Measurements from ENCODE around the gene ALOX5. TPM values are rescaled to one million over a fixed set of nuclear protein-coding genes. Genes with fewer than 3 reads are reported as not detected.
"Not testable (repeated sequence)": the region's sequence is repeated elsewhere in the genome, so short reads cannot be mapped to it uniquely, and the experiment has no call there.

Gene ALOX5
- total RNA-seq, 2 experiments from 2014 or later: 13.6 to 14.2 TPM

DNA sequence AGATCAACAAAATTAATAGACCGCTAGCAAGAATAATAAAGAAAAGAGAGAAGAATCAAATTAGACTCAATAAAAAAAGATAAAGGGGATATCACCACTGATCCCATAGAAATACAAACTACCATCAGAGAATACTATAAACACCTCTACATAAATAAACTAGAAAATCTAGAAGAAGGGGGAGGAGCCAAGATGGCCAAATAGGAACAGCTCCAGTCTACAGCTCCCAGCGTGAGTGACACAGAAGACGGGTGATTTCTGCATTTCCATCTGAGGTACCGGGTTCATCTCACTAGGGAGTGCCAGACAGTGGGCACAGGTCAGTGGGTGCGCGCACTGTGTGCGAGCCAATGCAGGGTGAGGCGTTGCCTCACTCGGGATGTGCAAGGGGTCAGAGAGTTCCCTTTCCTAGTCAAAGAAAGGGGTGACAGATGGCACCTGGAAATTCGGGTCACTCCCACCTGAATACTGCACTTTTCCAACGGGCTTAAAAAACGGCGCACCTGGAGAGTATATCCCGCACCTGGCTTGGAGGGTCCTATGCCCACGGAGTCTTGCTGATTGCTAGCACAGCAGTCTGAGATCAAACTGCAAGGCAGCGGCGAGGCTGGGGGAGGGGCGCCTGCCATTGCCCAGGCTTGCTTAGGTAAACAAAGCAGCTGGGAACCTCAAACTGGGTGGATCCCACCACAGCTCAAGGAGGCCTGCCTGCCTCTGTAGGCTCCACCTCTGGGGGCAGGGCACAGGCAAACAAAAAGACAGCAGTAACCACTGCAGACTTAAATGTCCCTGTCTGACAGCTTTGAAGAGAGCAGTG, 11.8 kb upstream of the ALOX5 start:
- Mint-ChIP-seq H3K4me3 (peak overlapping the region; percentile 14), H3K27me3 (peaks cover 23% of the 10 kb centered on the region)
- H3K36me3 Mint-ChIP-seq; ATAC-seq (ENCODE audit: low read depth); H3K9me3 Mint-ChIP-seq; H3K4me1 Mint-ChIP-seq; POLR2A ChIA-PET; H3K27ac Mint-ChIP-seq: not testable (repeated sequence)
- DNase-seq: peak; percentile 34

DNA sequence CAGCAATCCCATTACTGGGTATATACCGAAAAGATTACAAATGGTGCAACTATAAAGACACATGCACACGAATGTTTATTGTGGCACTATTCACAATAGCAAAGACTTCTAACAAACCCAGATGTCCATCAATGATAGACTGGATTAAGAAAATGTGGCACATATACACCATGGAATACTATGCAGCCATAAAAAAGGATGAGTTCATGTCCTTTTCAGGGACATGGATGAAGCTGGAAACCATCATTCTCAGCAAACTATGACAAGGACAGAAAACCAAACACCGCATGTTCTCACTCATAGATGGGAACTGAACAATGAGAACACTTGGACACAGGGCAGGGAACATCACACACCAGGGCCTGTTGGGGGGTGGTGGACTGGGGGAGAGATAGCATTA, 6.4 kb upstream of the ALOX5 start:
- H3K4me3 Mint-ChIP-seq; H3K36me3 Mint-ChIP-seq; H3K9me3 Mint-ChIP-seq; DNase-seq; H3K4me1 Mint-ChIP-seq; POLR2A ChIA-PET; H3K27ac Mint-ChIP-seq; ATAC-seq (ENCODE audit: low read depth): not testable (repeated sequence)
- peaks cover 66% of the 10 kb centered on the region for H3K27me3 Mint-ChIP-seq

DNA sequence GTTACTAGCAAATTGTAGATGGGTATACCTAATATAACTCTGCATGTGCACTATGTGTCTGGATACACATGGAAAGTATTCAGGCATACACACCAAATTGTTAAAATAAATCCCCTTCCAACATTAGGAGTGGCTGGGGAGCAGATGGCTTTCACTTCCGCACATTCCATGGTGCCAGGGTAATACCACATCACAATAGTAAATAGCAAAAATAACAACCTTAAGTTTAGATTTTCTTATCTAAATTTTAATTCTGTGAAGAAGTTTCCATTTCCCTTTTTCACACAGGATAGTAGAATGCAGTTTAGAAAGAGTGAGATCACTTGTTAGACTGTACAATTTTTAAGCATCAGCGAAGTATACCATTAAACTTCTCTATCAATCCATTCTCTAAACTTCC, 5.8 kb upstream of the ALOX5 start:
- POLR2A ChIA-PET: no interaction called here
- peaks cover 2% of the 10 kb centered on the region for H3K36me3 Mint-ChIP-seq
- peaks cover 2% of the 10 kb centered on the region for H3K9me3 Mint-ChIP-seq
- no peak overlapping the region for H3K4me3 Mint-ChIP-seq
- DNase-seq: no peak
- H3K4me1 Mint-ChIP-seq: peaks cover 3% of the 10 kb centered on the region
- H3K27me3 Mint-ChIP-seq: peaks cover 71% of the 10 kb centered on the region
- no peak for ATAC-seq (ENCODE audit: low read depth)
- no peak overlapping the region for H3K27ac Mint-ChIP-seq

DNA sequence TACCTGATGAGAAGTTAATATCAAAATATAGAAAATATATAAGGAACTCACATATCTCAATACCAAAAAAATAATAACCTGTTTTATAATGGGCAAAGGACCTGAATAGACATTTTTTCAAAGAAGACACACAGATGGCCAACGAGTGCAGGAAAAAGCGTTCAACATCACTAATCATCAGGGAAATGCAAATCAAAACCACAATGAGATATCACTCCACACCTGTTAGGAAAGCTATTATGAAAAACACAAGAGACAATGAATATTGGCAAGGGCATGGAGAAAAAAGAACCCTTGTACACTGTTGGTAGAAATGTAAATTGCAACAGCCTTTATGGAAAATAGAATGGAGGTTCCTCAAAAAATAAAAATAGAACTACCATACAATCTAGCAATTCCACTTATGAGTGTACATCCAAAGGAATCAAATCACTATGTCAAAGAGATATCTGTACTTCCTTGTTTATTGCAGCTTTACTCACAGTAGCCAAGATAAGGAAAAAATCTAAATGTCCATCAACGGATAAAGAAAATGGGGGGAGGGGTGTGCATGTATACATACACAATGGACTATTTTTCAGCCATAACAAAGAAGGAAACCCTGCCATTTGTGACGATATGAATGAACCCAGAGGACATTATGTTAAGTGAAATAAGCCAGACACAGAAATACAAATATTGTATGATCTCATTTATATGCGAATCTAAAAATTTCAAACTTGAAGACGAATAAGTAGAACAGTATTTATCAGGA, 3.6 kb upstream of the ALOX5 start:
- Mint-ChIP-seq H3K9me3 (peaks cover 2% of the 10 kb centered on the region), H3K4me1 (peaks cover 8% of the 10 kb centered on the region), H3K27me3 (peaks cover 62% of the 10 kb centered on the region), H3K36me3 (peaks cover 2% of the 10 kb centered on the region), H3K27ac (no peak overlapping the region), H3K4me3 (no peak overlapping the region)
- POLR2A ChIA-PET: no interaction called here
- ATAC-seq (ENCODE audit: low read depth) (no peak), DNase-seq (no peak)

DNA sequence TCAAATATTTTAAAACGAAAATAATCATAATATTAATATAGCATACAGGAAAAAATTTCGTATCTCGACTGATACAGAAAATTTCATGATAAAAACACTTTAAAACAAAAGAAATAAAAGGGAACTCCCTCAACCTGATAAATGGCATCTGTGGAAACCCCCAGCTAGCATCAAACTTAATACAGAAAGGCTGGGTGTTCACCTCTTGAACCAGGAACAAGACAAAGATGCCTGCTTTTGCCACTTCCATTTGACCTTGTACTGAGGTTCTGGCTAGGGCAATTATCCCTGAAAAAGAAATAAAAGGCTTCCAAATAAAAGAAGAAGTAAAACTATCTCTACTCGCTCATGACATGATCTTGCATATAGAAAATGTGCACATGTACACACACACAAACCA, 2.5 kb upstream of the ALOX5 start:
- Mint-ChIP-seq H3K4me3 (no peak overlapping the region), H3K9me3 (peaks cover 2% of the 10 kb centered on the region), H3K27me3 (peaks cover 68% of the 10 kb centered on the region), H3K4me1 (peaks cover 18% of the 10 kb centered on the region), H3K27ac (no peak overlapping the region), H3K36me3 (peaks cover 2% of the 10 kb centered on the region)
- POLR2A ChIA-PET: no interaction called here
- ATAC-seq (ENCODE audit: low read depth) (no peak), DNase-seq (no peak)

DNA sequence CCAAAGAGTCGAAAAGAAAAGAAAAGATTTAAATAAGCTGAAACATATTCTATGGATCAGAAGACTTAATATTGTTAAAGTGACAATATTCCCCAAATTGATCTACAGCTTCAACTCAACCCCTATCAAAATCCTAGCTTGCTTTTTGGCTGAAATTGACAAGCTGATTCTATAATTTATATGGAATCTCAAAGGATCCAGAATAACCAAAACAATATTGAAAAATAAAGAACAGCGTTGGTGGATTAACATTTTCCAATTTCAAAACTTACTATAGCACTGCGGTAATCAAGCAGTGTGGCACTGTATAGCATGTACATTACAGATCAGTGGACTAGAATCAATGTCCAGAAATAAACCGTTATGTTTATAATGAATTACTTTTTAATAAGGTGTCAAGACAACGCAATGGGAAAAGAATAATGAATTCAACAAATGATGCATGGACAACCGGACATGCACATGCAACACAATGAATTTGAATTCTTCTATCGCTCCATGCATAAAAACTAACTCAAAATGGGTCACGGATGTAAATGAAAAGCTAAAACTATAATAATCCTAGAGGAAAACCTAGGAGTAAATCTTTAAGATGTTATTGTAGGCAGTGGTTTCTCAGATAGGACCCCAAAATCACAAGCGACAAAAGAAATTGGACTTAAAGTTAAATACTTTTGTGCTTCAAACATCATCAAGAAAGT, 1.6 kb upstream of the ALOX5 start:
- DNase-seq: no peak
- ATAC-seq (ENCODE audit: low read depth): no peak
- Mint-ChIP-seq H3K4me1 (peaks cover 19% of the 10 kb centered on the region), H3K9me3 (peaks cover 2% of the 10 kb centered on the region), H3K27me3 (peaks cover 63% of the 10 kb centered on the region), H3K4me3 (no peak overlapping the region), H3K27ac (no peak overlapping the region), H3K36me3 (peaks cover 2% of the 10 kb centered on the region)
- POLR2A ChIA-PET: interaction anchor here (1.6 kb wide), 1 partner anchor 48 kb away, joined by 8 read pairs; no protein-coding TSS in a partner anchor

DNA sequence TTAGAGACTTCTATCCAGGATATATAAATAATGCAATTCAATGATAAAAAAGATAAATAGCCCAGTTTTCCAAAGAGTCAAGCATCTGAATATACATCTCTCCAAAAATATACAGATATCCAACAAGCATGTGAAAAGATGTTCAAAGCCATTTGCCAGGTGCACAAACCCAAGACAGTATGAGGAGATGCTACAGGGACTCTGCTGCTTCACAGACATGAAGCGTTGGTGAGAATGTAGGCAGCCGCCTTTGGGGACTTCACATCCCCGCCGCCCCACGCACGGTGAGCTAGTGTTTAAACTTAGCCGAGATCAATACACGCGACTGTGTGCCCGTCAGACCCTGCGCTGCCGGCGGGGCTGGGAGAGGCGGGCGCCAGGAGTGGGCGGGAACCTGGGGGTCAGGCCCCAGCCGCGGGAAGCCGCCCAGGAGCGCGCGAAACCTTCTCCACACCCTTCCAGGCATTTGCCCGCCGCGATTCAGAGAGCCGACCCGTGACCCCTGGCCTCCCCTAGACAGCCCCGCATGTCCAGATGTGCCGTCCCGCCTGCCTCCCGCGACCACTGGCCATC, 927 bp upstream of the ALOX5 start:
- no peaks in the 10 kb centered on the region for H3K9me3 Mint-ChIP-seq
- H3K27ac Mint-ChIP-seq: peak overlapping the region; percentile 35
- peak; percentile 59 for DNase-seq
- peaks cover 24% of the 10 kb centered on the region for H3K4me1 Mint-ChIP-seq
- H3K27me3 Mint-ChIP-seq: peaks cover 57% of the 10 kb centered on the region
- ATAC-seq (ENCODE audit: low read depth): peak; percentile 60
- POLR2A ChIA-PET: interaction anchor here (1.6 kb wide), 1 partner anchor 47 kb away, joined by 8 read pairs; no protein-coding TSS in a partner anchor
- peak overlapping the region; percentile 91 for H3K4me3 Mint-ChIP-seq
- H3K36me3 Mint-ChIP-seq: peaks cover 2% of the 10 kb centered on the region

DNA sequence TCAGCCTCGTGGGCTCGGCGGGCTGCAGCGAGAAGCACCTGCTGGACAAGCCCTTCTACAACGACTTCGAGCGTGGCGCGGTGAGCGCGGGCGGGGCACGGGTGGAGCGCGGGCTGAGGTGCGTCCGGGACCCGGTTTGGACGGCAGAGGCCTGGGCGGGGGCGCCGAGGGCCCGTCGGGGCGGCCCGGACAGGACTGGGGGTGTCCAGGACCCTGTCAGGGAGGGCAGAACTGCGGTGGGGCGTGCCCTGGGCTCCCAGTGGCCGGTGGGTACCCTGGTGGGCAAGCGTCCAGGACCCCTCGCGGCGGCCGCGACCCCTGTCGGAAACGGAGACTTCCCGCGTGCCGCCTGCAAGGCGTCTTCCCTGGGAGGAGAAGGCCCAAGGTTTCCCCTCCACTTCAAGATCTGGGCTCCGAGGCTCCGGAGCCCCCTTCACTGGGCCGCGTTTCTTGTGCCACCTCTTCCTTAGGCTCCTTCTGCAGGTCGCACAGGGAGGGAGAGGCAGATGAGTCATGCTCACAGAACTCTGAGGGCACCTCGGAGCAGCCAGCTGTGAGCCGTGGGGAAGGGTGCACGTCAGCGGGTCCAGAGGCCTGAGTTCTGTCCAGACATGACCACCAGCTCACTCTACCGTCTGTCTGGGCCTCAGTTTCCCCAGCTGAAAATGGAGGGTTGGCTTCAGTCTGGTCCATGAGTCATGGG, 485 bp downstream of the ALOX5 start:
- H3K9me3 Mint-ChIP-seq: no peaks in the 10 kb centered on the region
- peaks cover 2% of the 10 kb centered on the region for H3K36me3 Mint-ChIP-seq
- H3K4me1 Mint-ChIP-seq: peaks cover 24% of the 10 kb centered on the region
- DNase-seq: peak; percentile 58
- H3K27ac Mint-ChIP-seq: no peak overlapping the region
- peak overlapping the region; percentile 69 for H3K4me3 Mint-ChIP-seq
- POLR2A ChIA-PET: interaction anchor here (1.4 to 2.0 kb wide), 3 partner anchors 44 to 47 kb away, joined by 3 to 9 read pairs (median 8); no protein-coding TSS in a partner anchor
- no peak for ATAC-seq (ENCODE audit: low read depth)
- H3K27me3 Mint-ChIP-seq: peaks cover 44% of the 10 kb centered on the region

DNA sequence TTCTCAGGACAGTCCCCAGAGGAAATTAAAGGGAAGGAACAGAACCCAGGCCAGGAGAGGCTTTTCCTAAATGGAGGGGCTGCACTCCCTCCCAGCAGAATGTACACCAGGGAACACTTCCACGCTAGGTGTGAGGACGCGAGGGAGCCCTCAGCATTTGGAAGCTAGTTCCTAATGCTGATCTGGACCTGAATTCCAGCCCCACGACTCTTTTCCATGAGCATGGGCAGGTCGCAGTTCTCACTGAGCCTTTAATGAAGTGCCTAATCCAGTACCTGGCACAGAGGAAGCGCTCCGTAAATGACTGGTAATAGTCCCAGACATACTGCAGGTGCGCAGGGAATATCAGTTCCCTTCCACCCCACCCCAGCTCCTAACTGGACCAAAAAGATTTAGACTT, 1.1 kb downstream of the ALOX5 start:
- POLR2A ChIA-PET: interaction anchor here (1.4 to 2.0 kb wide), 2 partner anchors 44 to 46 kb away, joined by 3 to 9 read pairs; no protein-coding TSS in a partner anchor
- no peaks in the 10 kb centered on the region for H3K9me3 Mint-ChIP-seq
- DNase-seq (no peak), ATAC-seq (ENCODE audit: low read depth) (no peak)
- H3K27me3 Mint-ChIP-seq: peaks cover 40% of the 10 kb centered on the region
- peaks cover 2% of the 10 kb centered on the region for H3K36me3 Mint-ChIP-seq
- H3K27ac Mint-ChIP-seq: no peak overlapping the region
- H3K4me3 Mint-ChIP-seq: peak overlapping the region; percentile 69
- H3K4me1 Mint-ChIP-seq: peaks cover 24% of the 10 kb centered on the region

DNA sequence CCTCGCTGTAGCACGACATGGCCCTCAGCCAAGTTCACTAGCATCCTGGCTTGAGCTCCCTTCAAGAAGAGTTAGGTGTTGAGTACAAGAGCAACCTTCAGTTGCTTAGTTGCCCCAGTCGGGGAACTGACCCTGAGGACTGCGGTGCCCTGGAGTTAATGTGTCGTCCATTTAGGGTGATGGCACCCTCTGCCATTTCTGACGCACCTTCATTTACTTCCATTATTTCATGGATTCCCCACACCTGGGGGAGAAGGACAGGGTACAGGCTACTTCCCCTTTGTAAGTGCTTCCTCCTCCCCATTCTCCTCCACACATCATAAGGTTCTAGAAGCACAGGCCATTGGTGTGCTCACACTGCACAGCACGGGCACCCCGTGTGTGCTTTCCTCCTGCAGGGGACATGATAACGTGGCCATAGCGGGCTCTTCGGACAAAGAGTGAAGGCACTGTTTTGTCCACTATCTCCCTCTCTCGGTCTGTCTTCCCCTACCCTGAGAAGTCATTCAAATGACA, 1.8 kb downstream of the ALOX5 start:
- DNase-seq: no peak
- Mint-ChIP-seq H3K4me1 (peaks cover 24% of the 10 kb centered on the region), H3K9me3 (no peaks in the 10 kb centered on the region), H3K36me3 (peaks cover 2% of the 10 kb centered on the region), H3K27ac (no peak overlapping the region), H3K4me3 (peak overlapping the region; percentile 63), H3K27me3 (peaks cover 33% of the 10 kb centered on the region)
- no peak for ATAC-seq (ENCODE audit: low read depth)
- POLR2A ChIA-PET: interaction anchor here (1.4 to 2.0 kb wide), 2 partner anchors 43 to 46 kb away, joined by 3 to 9 read pairs; no protein-coding TSS in a partner anchor

DNA sequence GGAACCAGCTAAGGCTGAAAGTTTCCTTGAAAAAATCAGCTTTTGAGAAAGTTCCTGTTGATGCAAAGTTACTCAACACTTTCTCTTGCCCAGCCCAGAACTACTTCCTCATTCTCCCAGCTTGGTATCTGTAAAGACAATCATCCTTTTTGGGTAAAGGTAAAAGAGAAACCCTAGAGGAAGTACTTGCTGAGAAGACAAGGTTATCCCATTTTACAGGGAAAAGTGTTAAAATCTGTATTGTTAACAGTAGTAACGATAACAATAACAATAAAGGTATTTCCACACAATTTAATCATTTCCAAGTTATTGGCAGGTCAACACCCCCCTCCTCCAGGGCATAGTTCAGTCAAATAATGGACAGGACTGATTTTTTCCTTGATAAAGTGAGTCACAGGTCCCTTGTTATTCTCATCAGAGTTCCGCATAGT, 2.4 kb downstream of the ALOX5 start:
- POLR2A ChIA-PET: interaction anchor here (2.0 kb wide), 1 partner anchor 43 kb away, joined by 9 read pairs; no protein-coding TSS in a partner anchor
- DNase-seq (no peak), ATAC-seq (ENCODE audit: low read depth) (no peak)
- Mint-ChIP-seq H3K4me3 (no peak overlapping the region), H3K36me3 (peaks cover 2% of the 10 kb centered on the region), H3K27ac (no peak overlapping the region), H3K9me3 (no peaks in the 10 kb centered on the region), H3K4me1 (peaks cover 24% of the 10 kb centered on the region), H3K27me3 (peaks cover 27% of the 10 kb centered on the region)

DNA sequence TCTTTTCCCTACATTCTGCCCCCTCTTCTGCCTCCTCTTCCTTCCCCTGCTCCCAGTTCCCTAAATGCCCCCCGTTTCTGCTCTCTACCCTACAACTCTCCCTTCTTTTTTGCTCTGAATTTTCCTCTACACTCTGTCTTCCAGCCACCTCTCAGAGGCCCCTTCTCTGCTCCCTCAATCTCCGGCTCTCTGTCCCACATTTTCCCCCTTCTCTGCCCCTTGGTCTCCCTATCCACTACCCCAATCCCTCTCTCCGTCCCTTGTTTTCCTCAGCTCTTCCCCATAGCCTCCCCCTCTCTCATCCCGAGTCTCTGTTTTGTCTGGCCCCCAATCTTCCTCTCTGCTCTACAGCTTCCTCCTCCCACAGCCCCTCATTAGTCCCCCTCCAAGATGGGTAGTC, 3.3 kb downstream of the ALOX5 start:
- H3K36me3 Mint-ChIP-seq: peaks cover 2% of the 10 kb centered on the region
- ATAC-seq (ENCODE audit: low read depth) (no peak), DNase-seq (no peak)
- POLR2A ChIA-PET: no interaction called here
- no peak overlapping the region for H3K4me3 Mint-ChIP-seq
- H3K27ac Mint-ChIP-seq: no peak overlapping the region
- H3K27me3 Mint-ChIP-seq: peaks cover 18% of the 10 kb centered on the region
- peaks cover 24% of the 10 kb centered on the region for H3K4me1 Mint-ChIP-seq
- H3K9me3 Mint-ChIP-seq: no peaks in the 10 kb centered on the region
